Duodenal mucosa (tissue), 2 donors: ENCODE results near the gene TWSG1.
A peak's percentile ranks its signal among the peaks of the same experiment; 100 is the strongest.

Experiments used
- H3K27ac ChIP-seq: one replicate; pipeline ENCODE4 v1.7.0; 2013; ENCODE audit warnings: low read depth, low read length
- H3K27me3 ChIP-seq, 2 donors: one replicate each; pipeline ENCODE4 v1.7.0; 2013; ENCODE audit warnings: low read length in 2 of 2, control low read depth in 1 of 2; ENCODE audit not compliant: insufficient read depth in 2 of 2, control insufficient read depth in 1 of 2
- H3K36me3 ChIP-seq, 2 donors: one replicate each; pipeline ENCODE4 v1.7.0; 2013; ENCODE audit warnings: low read length in 2 of 2, control low read depth in 1 of 2; ENCODE audit not compliant: insufficient read depth in 2 of 2, control insufficient read depth in 1 of 2
- H3K4me1 ChIP-seq, 2 donors: one replicate each; pipeline ENCODE4 v1.7.0; 2013; ENCODE audit warnings: low read length in 2 of 2, control low read depth in 1 of 2; ENCODE audit not compliant: insufficient read depth in 2 of 2, control insufficient read depth in 1 of 2
- H3K4me3 ChIP-seq, 2 donors: one replicate each; pipeline ENCODE4 v1.7.0; 2013; ENCODE audit warnings: low read length in 2 of 2, low read depth in 1 of 2
- H3K9ac ChIP-seq, 2 donors: one replicate each; pipeline ENCODE4 v1.7.0; 2013; ENCODE audit warnings: low read length in 2 of 2, low read depth in 1 of 2
- H3K9me3 ChIP-seq, 2 donors: one replicate each; pipeline ENCODE4 v1.7.0; 2013; ENCODE audit warnings: low read length in 2 of 2, control low read depth in 1 of 2; ENCODE audit not compliant: control insufficient read depth in 1 of 2

TWSG1 gene

DNA sequence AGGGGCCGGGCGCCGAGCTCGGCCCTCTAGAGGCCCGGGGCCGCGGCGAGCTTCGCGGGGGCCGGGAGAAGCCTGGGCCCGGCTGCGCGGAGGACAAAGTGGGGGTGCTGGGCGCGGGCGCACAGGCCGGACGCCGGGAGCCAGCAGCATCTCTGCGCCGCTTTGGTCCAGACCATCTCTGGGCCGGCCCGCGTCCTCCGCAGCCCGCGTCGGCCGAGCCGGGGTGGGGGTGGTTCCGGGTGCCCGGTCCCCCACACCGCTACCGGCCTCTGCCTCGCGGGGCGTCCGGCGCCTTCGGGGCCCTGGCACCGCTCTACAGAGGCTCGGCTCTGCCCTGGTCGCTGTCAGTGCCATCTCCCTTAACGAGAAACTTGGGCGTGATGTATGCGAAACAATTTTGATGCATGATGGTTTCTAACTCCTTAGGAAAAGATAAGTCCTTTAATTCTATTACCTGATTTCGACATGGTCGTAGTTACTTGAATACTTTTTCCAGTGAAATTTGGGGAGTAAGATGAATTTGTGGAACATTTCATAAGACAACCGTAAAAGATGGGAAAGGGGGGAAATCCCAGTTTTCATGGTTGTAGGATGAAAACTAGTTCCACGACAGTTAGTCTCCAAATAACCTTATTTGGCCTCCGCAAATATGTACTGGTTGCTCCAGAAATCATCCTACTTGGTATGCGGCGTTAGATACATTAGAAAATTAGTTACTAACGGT, 562 bp downstream of the TWSG1 start:
- Histone ChIP-seq H3K27me3 (no peaks in the 10 kb centered on the region), H3K4me1 (peaks cover 9 to 13% of the 10 kb centered on the region in 2 donors), H3K27ac (peak overlapping the region; percentile 73), H3K9ac (peak overlapping the region; percentile 30 to 40), H3K4me3 (peak overlapping the region; percentile 72 to 81), H3K9me3 (no peaks in the 10 kb centered on the region), H3K36me3 (no peaks in the 10 kb centered on the region)

GRCh38 chr18:9335697-9336045, 1.1 kb downstream of the TWSG1 start:
- Histone ChIP-seq H3K4me3 (peak overlapping the region; percentile 72 to 81), H3K9ac (peak overlapping the region in 1 of 2 donors; percentile 30), H3K27ac (no peak overlapping the region), H3K36me3 (no peaks in the 10 kb centered on the region), H3K9me3 (no peaks in the 10 kb centered on the region), H3K4me1 (peaks cover 9 to 13% of the 10 kb centered on the region in 2 donors), H3K27me3 (no peaks in the 10 kb centered on the region)

- H3K9ac ChIP-seq = no peak overlapping the region
- H3K9me3 ChIP-seq = no peaks in the 10 kb centered on the region
- no peak overlapping the region for H3K27ac ChIP-seq
- H3K4me1 ChIP-seq = peaks cover 9 to 13% of the 10 kb centered on the region in 2 donors
- H3K27me3 ChIP-seq = no peaks in the 10 kb centered on the region
- H3K4me3 ChIP-seq = no peak overlapping the region
- H3K36me3 ChIP-seq = no peaks in the 10 kb centered on the region
These were observed 2.3 kb downstream of the TWSG1 start for GRCh38 chr18:9336827-9337226.

DNA sequence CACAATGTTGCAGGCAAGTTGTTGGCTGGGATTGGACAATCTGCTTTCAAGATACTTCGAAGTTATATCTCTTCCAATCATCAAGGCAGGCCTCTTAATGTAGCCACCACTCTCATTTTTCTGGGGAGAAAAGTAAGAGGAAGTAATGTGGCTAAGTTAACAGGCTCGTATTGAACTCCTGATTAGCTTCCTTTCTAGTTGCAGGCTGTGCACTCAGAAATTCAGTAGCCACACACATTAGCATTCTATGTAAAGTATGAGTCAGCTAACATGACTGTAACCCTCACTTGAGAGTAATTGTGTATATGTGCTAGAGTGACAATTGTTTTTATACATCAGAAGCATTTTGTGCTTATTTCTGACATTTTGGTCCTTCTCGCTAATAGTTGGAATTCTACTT, 3.3 kb downstream of the TWSG1 start:
- Histone ChIP-seq H3K27me3 (no peaks in the 10 kb centered on the region), H3K9me3 (no peaks in the 10 kb centered on the region), H3K27ac (no peak overlapping the region), H3K4me3 (no peak overlapping the region), H3K9ac (no peak overlapping the region), H3K4me1 (peaks cover 9 to 13% of the 10 kb centered on the region in 2 donors), H3K36me3 (no peaks in the 10 kb centered on the region)

GRCh38 chr18:9340472-9340871, 5.9 kb downstream of the TWSG1 start:
- no peaks in the 10 kb centered on the region for H3K36me3 ChIP-seq

GRCh38 chr18:9343577-9343976, 9.0 kb downstream of the TWSG1 start:
- Histone ChIP-seq H3K9me3 (no peaks in the 10 kb centered on the region), H3K9ac (no peak overlapping the region), H3K4me3 (no peak overlapping the region), H3K36me3 (no peaks in the 10 kb centered on the region), H3K27me3 (no peaks in the 10 kb centered on the region), H3K4me1 (no peaks in the 10 kb centered on the region), H3K27ac (no peak overlapping the region)

More at GRCh38 chr18:9340472-9340871, 5.9 kb downstream of the TWSG1 start:
- Histone ChIP-seq H3K4me1 (peaks cover 5 to 9% of the 10 kb centered on the region in 2 donors), H3K27ac (no peak overlapping the region), H3K4me3 (no peak overlapping the region), H3K27me3 (no peaks in the 10 kb centered on the region), H3K9me3 (no peaks in the 10 kb centered on the region), H3K9ac (no peak overlapping the region)

- Histone ChIP-seq H3K4me1 (no peaks in the 10 kb centered on the region), H3K27ac (no peak overlapping the region), H3K27me3 (no peaks in the 10 kb centered on the region), H3K36me3 (no peaks in the 10 kb centered on the region), H3K9me3 (no peaks in the 10 kb centered on the region), H3K4me3 (no peak overlapping the region), H3K9ac (no peak overlapping the region)
These were observed 12.2 kb downstream of the TWSG1 start for GRCh38 chr18:9346775-9347174.

- H3K4me1 ChIP-seq = no peaks in the 10 kb centered on the region
- H3K27ac ChIP-seq = no peak overlapping the region
- H3K36me3 ChIP-seq = no peaks in the 10 kb centered on the region
- H3K9me3 ChIP-seq = no peaks in the 10 kb centered on the region
- no peak overlapping the region for H3K9ac ChIP-seq
- H3K27me3 ChIP-seq = no peaks in the 10 kb centered on the region
- H3K4me3 ChIP-seq = no peak overlapping the region
These were observed 13.6 kb downstream of the TWSG1 start for GRCh38 chr18:9348079-9348671.

- Histone ChIP-seq H3K27me3 (no peaks in the 10 kb centered on the region), H3K4me3 (no peak overlapping the region), H3K9ac (no peak overlapping the region), H3K9me3 (no peaks in the 10 kb centered on the region), H3K4me1 (no peaks in the 10 kb centered on the region), H3K36me3 (no peaks in the 10 kb centered on the region), H3K27ac (no peak overlapping the region)
These were observed 14.2 kb downstream of the TWSG1 start for GRCh38 chr18:9348766-9349165.

- Histone ChIP-seq H3K4me3 (no peak overlapping the region), H3K27me3 (no peaks in the 10 kb centered on the region), H3K4me1 (no peaks in the 10 kb centered on the region), H3K36me3 (no peaks in the 10 kb centered on the region), H3K9ac (no peak overlapping the region), H3K27ac (no peak overlapping the region), H3K9me3 (no peaks in the 10 kb centered on the region)
These were observed 19.0 kb downstream of the TWSG1 start for GRCh38 chr18:9353596-9353995.
